Keratinocyte (primary cell): ENCODE results near the gene IRF4. TPM values are rescaled to one million over a fixed set of nuclear protein-coding genes. Genes with fewer than 3 reads are reported as not detected.

Experiments used
- DNase-seq: peaks from one replicate; pipeline ENCODE4 v3.0.0-alpha.2; 2011; ENCODE audit warnings: low read depth, missing footprints, low spot score
- FAIRE-seq: peaks from 2 replicates; lab custom pipeline; 2011; peaks lifted over from hg19 to GRCh38; lab: Jason Lieb, UNC
- H2AFZ ChIP-seq: 2 replicates; pipeline ENCODE4 v1.6.0; 2012; ENCODE audit warnings: low read length, control low read depth, inconsistent platforms; ENCODE audit not compliant: control insufficient read depth
- H3K27ac ChIP-seq: 2 replicates; pipeline ENCODE4 v1.5.1; 2011; ENCODE audit warnings: low read length; ENCODE audit not compliant: control insufficient read depth, insufficient read depth
- H3K27me3 ChIP-seq: 3 replicates; pipeline ENCODE4 v1.6.0; 2011; ENCODE audit warnings: low read length; ENCODE audit not compliant: control insufficient read depth, insufficient read depth; ENCODE audit errors: extremely low read depth
- H3K36me3 ChIP-seq, 2 experiments: 2 replicates in 1 of 2; 3 replicates in 1 of 2; pipeline ENCODE4 v1.5.1; 2011; ENCODE audit warnings: low read length in 2 of 2, mild to moderate bottlenecking in 1 of 2; ENCODE audit not compliant: control insufficient read depth in 2 of 2, insufficient read depth in 2 of 2; ENCODE audit errors: extremely low read depth in 1 of 2
- H3K4me1 ChIP-seq: 3 replicates; pipeline ENCODE4 v1.5.1; 2011; ENCODE audit warnings: low read length; ENCODE audit not compliant: control insufficient read depth, insufficient read depth; ENCODE audit errors: extremely low read depth
- H3K4me2 ChIP-seq: 3 replicates; pipeline ENCODE4 v1.6.0; 2011; ENCODE audit warnings: low read depth, low read length; ENCODE audit not compliant: control insufficient read depth, insufficient read depth; ENCODE audit errors: extremely low read depth
- H3K4me3 ChIP-seq, 3 experiments: fragments of 200-600 bp in 1 of 3; sonication (generic) in 1 of 3; 2 replicates in 2 of 3; 3 replicates in 1 of 3; pipeline ENCODE4 v1.5.1; 2011 to 2016; ENCODE audit warnings: low read length in 3 of 3, mild to moderate bottlenecking in 3 of 3, control low read depth in 2 of 3, inconsistent platforms in 1 of 3, low read depth in 1 of 3, mixed read lengths in 1 of 3, mixed run types in 1 of 3, moderate library complexity in 1 of 3; ENCODE audit not compliant: control insufficient read depth in 2 of 3, insufficient read depth in 2 of 3; ENCODE audit errors: extremely low read depth in 1 of 3
- H3K79me2 ChIP-seq: 2 replicates; pipeline ENCODE4 v1.6.0; 2012; ENCODE audit warnings: low read length; ENCODE audit not compliant: control insufficient read depth, insufficient read depth
- H3K9ac ChIP-seq: 3 replicates; pipeline ENCODE4 v1.6.0; 2011; ENCODE audit warnings: low read length; ENCODE audit not compliant: control insufficient read depth, insufficient read depth; ENCODE audit errors: extremely low read depth
- H3K9me1 ChIP-seq: 3 replicates; pipeline ENCODE4 v1.6.0; 2011; ENCODE audit warnings: low read length; ENCODE audit not compliant: control insufficient read depth, insufficient read depth; ENCODE audit errors: extremely low read depth
- H3K9me3 ChIP-seq: 2 replicates; pipeline ENCODE4 v1.5.1; 2012; ENCODE audit warnings: low read depth, low read length; ENCODE audit not compliant: control insufficient read depth
- H4K20me1 ChIP-seq: 3 replicates; pipeline ENCODE4 v1.6.0; 2011; ENCODE audit warnings: low read length; ENCODE audit not compliant: control insufficient read depth, insufficient read depth; ENCODE audit errors: extremely low read depth
- CTCF ChIP-seq, 3 experiments: IDR thresholded peaks in 1 of 3; conservative IDR thresholded peaks in 1 of 3; optimal IDR thresholded peaks in 1 of 3; 2 replicates in 2 of 3; 3 replicates in 1 of 3; pipeline versions ENCODE3 to v1.5.1; 2011; ENCODE audit warnings: low read length in 3 of 3, mild to moderate bottlenecking in 3 of 3, moderate library complexity in 2 of 3, control low read depth in 1 of 3, inconsistent platforms in 1 of 3; ENCODE audit not compliant: insufficient read depth in 2 of 3; ENCODE audit errors: extremely low read depth in 1 of 3
- EZH2 ChIP-seq: IDR thresholded peaks from one replicate; pipeline ENCODE4 v1.6.1; 2012; ENCODE audit warnings: inconsistent platforms, mild to moderate bottlenecking, low read length, moderate library complexity
- dilution Hi-C: fragments of 300-500 bp; cut with MboI; formaldehyde crosslinking; loops from one replicate; pipeline ENCODE4 v1.7.0; 2020; ENCODE audit warnings: low sequenced_read_pairs; ENCODE audit not compliant: extremely low pct_ligation_motif_present
- polyA plus RNA-seq, 5 experiments: library from polyadenylated mRNA; depleted of rRNA in 3 of 5; stranded (reverse) in 3 of 5; stranded (forward) in 1 of 5; unstranded in 1 of 5; fragments of >200 nt; gene quantifications; 1 replicate in 1 of 5; 2 replicates in 3 of 5; 3 replicates in 1 of 5; pipeline versions ENCODE4 v1.2.1 to v1.2.3, GENCODE V29; 2011 to 2012; ENCODE audit warnings: missing spikeins in 2 of 5, low read depth in 1 of 5, low replicate concordance in 1 of 5

IRF4 gene
- polyA plus RNA-seq, 1 donor (not counting 4 experiments of a cell fraction or from before 2014, with no cell fraction given), result 0.12 TPM

- no peaks in the 10 kb centered on the region for H3K27me3 ChIP-seq
- dilution Hi-C loops, result no loop called here
- no peak overlapping the region for H3K27ac ChIP-seq
- DNase-seq (no peak), FAIRE-seq (no peak)
- no peak overlapping the region for H3K9ac ChIP-seq
- H3K79me2 ChIP-seq, result no peaks in the 10 kb centered on the region
- no peak overlapping the region for H3K4me2 ChIP-seq
- H3K9me1 ChIP-seq, result no peaks in the 10 kb centered on the region
- peaks cover 2 to 3% of the 10 kb centered on the region in 2 experiments for H3K36me3 ChIP-seq
- H2AFZ ChIP-seq, result no peak overlapping the region
- peaks cover 9% of the 10 kb centered on the region for H3K9me3 ChIP-seq
- no peak overlapping the region for H3K4me3 ChIP-seq
- H4K20me1 ChIP-seq, result no peaks in the 10 kb centered on the region
- TF ChIP-seq CTCF (optimal IDR thresholded peaks at IDR 0.05 in 1 of 3, IDR thresholded peaks at IDR 0.05 in 1 of 3, conservative IDR thresholded peaks at IDR 0.05 in 1 of 3; ENCODE audit: extremely low read depth in 1 of 3, insufficient read depth in 2 of 3, low read length in 3 of 3), result no peak
- no peak for TF ChIP-seq EZH2
- H3K4me1 ChIP-seq, result no peaks in the 10 kb centered on the region
Observed at GRCh38 chr6:343960-344815, 47.4 kb upstream of the IRF4 start.

- dilution Hi-C loops, result no loop called here
- no peak for FAIRE-seq
Observed at GRCh38 chr6:344816-345340, 46.7 kb upstream of the IRF4 start.

More at GRCh38 chr6:344816-345340, 46.7 kb upstream of the IRF4 start:
- Histone ChIP-seq H2AFZ (no peak overlapping the region), H3K9me1 (no peaks in the 10 kb centered on the region), H3K27ac (no peak overlapping the region), H3K4me3 (no peak overlapping the region), H3K9me3 (peaks cover 9% of the 10 kb centered on the region), H3K27me3 (no peaks in the 10 kb centered on the region), H3K79me2 (no peaks in the 10 kb centered on the region), H4K20me1 (no peaks in the 10 kb centered on the region), H3K36me3 (peaks cover 2 to 3% of the 10 kb centered on the region in 2 experiments), H3K4me2 (no peak overlapping the region), H3K4me1 (no peaks in the 10 kb centered on the region), H3K9ac (no peak overlapping the region)
- DNase-seq, result no peak
- TF ChIP-seq CTCF (optimal IDR thresholded peaks at IDR 0.05 in 1 of 3, IDR thresholded peaks at IDR 0.05 in 1 of 3, conservative IDR thresholded peaks at IDR 0.05 in 1 of 3; ENCODE audit: extremely low read depth in 1 of 3, insufficient read depth in 2 of 3, low read length in 3 of 3) (no peak), EZH2 (no peak)
